Epithelial cell of proximal tubule (primary cell): Measurements from ENCODE around the gene NKAPL. TPM values are rescaled to one million over a fixed set of nuclear protein-coding genes. Genes with fewer than 3 reads are reported as not detected.

Source experiments
- DNase-seq: peaks from one replicate; pipeline ENCODE4 v3.0.0-alpha.2; 2011; ENCODE audit warnings: low read depth
- H3K4me3 ChIP-seq: 2 replicates; pipeline ENCODE4 v1.5.1; 2011; ENCODE audit warnings: low read depth, mild to moderate bottlenecking, low read length
- total RNA-seq: library from RNA; depleted of rRNA; stranded (reverse); fragments of >200 nt; gene quantifications from 2 replicates; pipeline ENCODE4 v1.2.3, GENCODE V29; 2015
- TF ChIP-seq, protein P1 (sequence below): conservative IDR thresholded peaks from 2 replicates; pipeline ENCODE4 v1.5.1; 2012; ENCODE audit warnings: low read depth, mild to moderate bottlenecking, low read length

The NKAPL gene
- total RNA-seq, 1 donor from 2014 or later = 0.17 TPM

DNA sequence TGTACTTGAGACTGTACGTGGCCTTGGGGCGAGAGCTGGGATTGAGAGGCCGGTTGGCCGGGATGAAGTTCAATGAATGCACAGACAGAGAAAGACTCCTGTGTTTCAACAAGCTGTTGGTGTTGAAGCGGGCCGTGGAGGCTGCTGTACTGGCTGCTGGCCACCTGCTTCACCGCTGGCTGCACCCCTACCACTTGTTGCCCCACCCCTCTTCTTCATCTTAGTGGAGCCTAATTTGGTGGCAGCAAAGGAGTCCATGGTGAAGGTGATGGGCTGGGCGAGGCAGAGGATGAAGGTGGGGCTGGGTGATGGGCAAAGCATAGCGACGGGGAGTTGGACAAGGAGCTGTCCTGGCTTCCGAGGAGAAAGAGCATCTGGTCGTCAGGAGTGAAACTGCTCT, 41.2 kb upstream of the NKAPL start:
- no peak for DNase-seq
- no peak overlapping the region for H3K4me3 ChIP-seq
- TF ChIP-seq, protein P1, sequence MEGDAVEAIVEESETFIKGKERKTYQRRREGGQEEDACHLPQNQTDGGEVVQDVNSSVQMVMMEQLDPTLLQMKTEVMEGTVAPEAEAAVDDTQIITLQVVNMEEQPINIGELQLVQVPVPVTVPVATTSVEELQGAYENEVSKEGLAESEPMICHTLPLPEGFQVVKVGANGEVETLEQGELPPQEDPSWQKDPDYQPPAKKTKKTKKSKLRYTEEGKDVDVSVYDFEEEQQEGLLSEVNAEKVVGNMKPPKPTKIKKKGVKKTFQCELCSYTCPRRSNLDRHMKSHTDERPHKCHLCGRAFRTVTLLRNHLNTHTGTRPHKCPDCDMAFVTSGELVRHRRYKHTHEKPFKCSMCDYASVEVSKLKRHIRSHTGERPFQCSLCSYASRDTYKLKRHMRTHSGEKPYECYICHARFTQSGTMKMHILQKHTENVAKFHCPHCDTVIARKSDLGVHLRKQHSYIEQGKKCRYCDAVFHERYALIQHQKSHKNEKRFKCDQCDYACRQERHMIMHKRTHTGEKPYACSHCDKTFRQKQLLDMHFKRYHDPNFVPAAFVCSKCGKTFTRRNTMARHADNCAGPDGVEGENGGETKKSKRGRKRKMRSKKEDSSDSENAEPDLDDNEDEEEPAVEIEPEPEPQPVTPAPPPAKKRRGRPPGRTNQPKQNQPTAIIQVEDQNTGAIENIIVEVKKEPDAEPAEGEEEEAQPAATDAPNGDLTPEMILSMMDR = no peak

- DNase-seq = no peak
- peak overlapping the region; percentile 67 for H3K4me3 ChIP-seq
- TF ChIP-seq, protein P1 = no peak
Observed at GRCh38 chr6:28218312-28219248, 40.5 kb upstream of the NKAPL start.

- no peak for DNase-seq
- TF ChIP-seq, protein P1 = no peak
- no peak overlapping the region for H3K4me3 ChIP-seq
Observed at GRCh38 chr6:28220257-28221133, 38.6 kb upstream of the NKAPL start.

DNA sequence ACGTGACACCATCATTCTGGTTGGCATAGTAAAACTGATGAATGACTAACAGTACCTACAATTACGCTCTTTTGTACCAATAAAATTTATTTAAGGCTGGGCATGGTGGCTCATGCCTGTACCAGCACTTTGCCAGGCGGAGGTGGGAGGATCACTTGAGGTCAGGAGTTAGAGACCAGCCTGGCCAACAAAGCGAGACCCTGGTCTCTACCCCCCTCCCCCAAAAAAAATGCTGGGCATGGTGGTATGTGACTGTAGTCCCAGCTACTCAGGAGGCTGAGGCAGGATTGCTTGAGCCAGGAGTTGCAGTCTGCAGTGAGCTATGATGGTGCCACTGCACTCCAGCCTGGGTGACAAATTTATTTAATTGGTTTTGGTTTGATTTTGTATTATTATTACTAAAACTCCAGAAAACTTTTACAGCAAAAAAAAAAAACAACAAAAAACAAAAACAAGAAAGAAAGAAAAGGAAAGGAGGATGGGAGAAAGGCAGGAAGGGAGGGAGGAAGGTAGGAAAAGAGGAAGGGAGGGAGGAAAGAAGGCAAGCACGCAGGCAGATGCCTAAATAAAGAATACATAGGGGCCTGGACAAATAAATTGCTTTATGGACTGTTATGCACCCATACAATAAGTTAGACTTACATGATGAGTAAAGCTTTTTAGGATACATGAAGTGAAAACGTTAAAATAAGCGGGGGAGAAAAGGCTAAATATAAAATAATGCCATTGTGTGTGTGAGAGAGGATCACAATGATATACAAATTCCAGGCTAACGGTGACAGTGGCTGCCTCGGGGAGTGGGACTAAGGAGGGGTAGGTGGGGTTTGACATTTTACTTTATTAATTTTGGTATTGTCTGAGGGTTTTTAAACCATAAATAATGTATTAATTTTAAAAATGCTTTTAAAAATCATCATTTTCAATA, 34.7 kb upstream of the NKAPL start:
- peak overlapping the region; percentile 70 for H3K4me3 ChIP-seq
- TF ChIP-seq, protein P1 = no peak

GRCh38 chr6:28225056-28225834, 33.9 kb upstream of the NKAPL start, which contains the start of gene ZSCAN9:
Gene ZSCAN9, plus strand, starts transcription at chr6:28225275. Its CDS starts 1,810 bp downstream, at chr6:28227085.
- TF ChIP-seq, protein P1 = no peak
- DNase-seq = peak; percentile 61
- H3K4me3 ChIP-seq = peak within 1 kb of the TSS; percentile 70

More for the DNA sequence above, 34.7 kb upstream of the NKAPL start:
- DNase-seq = no peak
